ENCODE data around the gene SLC35D2. TPM values are rescaled to one million over a fixed set of nuclear protein-coding genes. Genes with fewer than 3 reads are reported as not detected.

SLC35D2 gene
- total and polyA plus RNA-seq, 8 donors = 13.9 to 27.5 (median 21.2) TPM

DNA sequence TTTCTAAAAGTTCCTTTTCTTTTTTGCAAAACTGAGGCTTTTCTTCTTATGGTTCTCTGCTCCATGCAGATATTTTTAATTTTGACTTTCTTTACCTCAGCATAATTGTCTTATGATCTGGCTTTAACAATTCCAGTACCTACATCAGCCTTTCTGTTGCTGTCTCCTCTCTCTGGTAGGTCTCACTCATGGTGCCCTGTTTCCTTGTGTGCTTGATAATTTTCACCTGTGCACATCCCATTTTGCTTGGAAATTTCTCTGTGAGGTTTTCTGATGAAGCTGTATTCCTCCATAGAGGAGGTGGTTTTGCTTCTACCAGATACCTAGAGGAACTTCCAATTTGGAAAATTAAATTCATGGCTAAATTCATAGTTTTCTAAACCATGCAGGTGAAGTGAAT lies 79.3 kb downstream of the SLC35D2 start:
- TF ChIP-seq, protein P1, sequence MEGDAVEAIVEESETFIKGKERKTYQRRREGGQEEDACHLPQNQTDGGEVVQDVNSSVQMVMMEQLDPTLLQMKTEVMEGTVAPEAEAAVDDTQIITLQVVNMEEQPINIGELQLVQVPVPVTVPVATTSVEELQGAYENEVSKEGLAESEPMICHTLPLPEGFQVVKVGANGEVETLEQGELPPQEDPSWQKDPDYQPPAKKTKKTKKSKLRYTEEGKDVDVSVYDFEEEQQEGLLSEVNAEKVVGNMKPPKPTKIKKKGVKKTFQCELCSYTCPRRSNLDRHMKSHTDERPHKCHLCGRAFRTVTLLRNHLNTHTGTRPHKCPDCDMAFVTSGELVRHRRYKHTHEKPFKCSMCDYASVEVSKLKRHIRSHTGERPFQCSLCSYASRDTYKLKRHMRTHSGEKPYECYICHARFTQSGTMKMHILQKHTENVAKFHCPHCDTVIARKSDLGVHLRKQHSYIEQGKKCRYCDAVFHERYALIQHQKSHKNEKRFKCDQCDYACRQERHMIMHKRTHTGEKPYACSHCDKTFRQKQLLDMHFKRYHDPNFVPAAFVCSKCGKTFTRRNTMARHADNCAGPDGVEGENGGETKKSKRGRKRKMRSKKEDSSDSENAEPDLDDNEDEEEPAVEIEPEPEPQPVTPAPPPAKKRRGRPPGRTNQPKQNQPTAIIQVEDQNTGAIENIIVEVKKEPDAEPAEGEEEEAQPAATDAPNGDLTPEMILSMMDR (IDR thresholded peaks at IDR 0.05) = no peak

DNA sequence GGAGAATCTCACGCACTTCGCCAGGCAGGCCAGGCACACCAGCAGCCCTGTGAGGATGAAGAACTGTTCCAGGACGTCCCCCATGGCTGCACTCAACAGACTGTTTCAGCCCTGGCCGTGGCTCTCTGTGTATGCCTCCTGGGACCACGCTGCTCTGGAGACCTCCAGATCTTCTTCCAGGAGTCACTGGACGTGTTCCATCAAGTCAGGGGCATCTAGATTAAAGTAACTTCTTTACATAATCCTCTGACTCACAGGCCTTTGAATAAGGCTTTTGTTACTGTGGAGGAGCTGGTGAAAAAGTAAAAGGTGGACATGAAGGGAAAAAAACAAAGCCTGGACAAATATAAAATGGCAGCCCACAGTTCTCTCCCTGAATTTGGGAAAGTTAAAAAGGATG lies 81.5 kb downstream of the SLC35D2 start, which contains the start of gene HSD17B3:
HSD17B3 (minus strand) TSS at position 156 of the 400 bp plus-strand sequence; CDS start at position 84, 72 bp downstream.
- Histone ChIP-seq H3K4me3 (no peak within 1 kb of the TSS), H3K4me1 (no peaks in the 10 kb centered on the region), H3K36me3 (no peaks in the 10 kb centered on the region), H3K27me3 (no peaks in the 10 kb centered on the region), H3K27ac (no peak within 1 kb of the TSS), H3K9me3 (no peaks in the 10 kb centered on the region)
- TF ChIP-seq, protein P1 (IDR thresholded peaks at IDR 0.05) = no peak
- WGBS, 2 donors = 74 to 79% methylated on average over 6 of the region's 6 CpGs
- intact Hi-C loops (cut with DNase I) = no loop called here
- ATAC-seq = no peak
- DNase-seq = no peak
- FAIRE-seq = no peak

More for the DNA sequence above, 79.3 kb downstream of the SLC35D2 start:
- no peak overlapping the region for H3K4me3 ChIP-seq
- no peak for DNase-seq
- intact Hi-C loops (cut with DNase I) = no loop called here
- ATAC-seq = no peak
- no peaks in the 10 kb centered on the region for H3K4me1 ChIP-seq
- no peaks in the 10 kb centered on the region for H3K36me3 ChIP-seq
- no peak overlapping the region for H3K27ac ChIP-seq
- FAIRE-seq = no peak
- H3K9me3 ChIP-seq = no peaks in the 10 kb centered on the region
- H3K27me3 ChIP-seq = no peaks in the 10 kb centered on the region

DNA sequence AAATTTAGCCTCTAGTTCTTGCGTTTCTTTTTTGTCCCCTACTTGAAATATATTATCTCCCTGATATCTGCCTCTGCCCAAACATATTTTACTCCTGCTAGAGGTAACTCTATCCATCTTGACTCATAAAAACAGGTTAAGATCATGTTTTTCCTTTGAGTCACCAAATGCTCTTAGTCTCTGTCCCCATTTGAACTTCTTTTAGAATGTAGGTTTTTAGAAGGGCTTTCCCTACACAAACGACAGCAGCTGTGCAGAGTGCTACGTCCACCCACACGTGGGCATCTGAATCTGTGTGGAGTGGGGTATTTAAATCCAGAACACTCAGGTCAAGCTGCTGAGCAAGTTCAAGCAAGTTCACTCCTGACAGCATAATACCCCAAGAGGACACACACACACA lies 83.7 kb downstream of the SLC35D2 start:
- WGBS, 2 donors = 76 to 86% methylated on average over 4 of the region's 4 CpGs
- TF ChIP-seq, protein P1 (IDR thresholded peaks at IDR 0.05) = no peak
- intact Hi-C loops (cut with DNase I) = no loop called here
- Histone ChIP-seq H3K9me3 (no peaks in the 10 kb centered on the region), H3K27me3 (no peaks in the 10 kb centered on the region), H3K4me1 (no peaks in the 10 kb centered on the region), H3K36me3 (no peaks in the 10 kb centered on the region), H3K27ac (no peak overlapping the region), H3K4me3 (no peak overlapping the region)
- no peak for ATAC-seq
- DNase-seq = no peak
- FAIRE-seq = no peak

DNA sequence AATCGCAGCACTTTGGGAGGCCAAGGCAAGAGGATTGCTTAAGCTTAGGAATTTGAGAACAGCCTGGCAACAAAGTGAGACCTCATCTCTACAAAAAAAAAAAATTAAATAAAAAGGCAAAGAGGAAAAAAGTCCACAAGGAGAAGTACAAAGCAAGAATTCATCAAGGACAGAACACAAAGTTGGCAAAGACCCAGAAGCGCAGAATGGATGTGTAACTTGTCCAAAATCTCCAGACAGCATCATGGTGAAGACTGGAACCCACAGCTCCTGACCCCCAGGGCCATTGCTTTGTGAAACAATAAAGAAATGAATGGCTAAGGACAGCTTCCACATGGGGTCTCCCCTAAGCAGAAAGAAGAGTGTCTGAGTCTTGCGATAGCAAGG lies 89.4 kb downstream of the SLC35D2 start:
- WGBS, 2 donors = 91 to 94% methylated on average over 3 of the region's 3 CpGs

DNA sequence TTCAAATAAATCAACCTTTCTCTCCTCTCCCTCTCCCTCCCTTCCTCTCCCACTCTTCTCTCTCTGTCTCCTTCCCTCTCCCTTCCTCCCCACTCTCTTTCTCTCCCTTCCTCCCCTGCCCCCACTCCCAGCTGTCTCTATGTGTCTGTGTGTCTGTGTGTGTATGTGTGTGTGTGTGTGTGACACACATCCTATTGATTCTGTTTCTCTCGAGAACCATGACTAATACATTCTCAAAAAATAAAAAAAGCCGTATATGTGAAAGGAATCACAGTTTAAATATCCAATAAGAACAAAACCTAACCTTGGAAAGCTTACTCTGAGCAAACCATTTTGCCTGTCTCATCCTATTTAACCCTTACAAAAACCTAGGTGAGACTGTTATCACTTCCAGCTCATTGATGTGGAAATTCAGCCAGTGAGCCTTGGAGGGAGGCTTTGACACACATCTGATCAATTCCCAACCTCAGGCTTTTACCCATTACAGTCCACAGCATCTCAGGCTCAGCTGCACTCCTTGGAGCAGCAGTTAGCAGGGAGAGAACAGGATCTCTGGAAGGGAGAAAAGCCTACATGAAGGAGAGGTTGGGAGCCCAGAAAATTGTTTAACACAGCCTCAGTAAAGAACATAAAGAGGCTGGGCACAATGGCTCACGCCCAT lies 89.9 kb downstream of the SLC35D2 start:
- WGBS, 2 donors = 54 to 57% methylated on average over 3 of the region's 3 CpGs
- FAIRE-seq = no peak
- no peak for ATAC-seq

More for the DNA sequence above, 89.4 kb downstream of the SLC35D2 start:
- TF ChIP-seq, protein P1 (IDR thresholded peaks at IDR 0.05) = no peak
- DNase-seq (no peak), FAIRE-seq (no peak), ATAC-seq (no peak)
- Histone ChIP-seq H3K36me3 (no peaks in the 10 kb centered on the region), H3K27ac (no peak overlapping the region), H3K4me1 (no peaks in the 10 kb centered on the region), H3K4me3 (no peak overlapping the region), H3K9me3 (no peaks in the 10 kb centered on the region), H3K27me3 (no peaks in the 10 kb centered on the region)
- intact Hi-C loops (cut with DNase I) = no loop called here

More for the DNA sequence above, 89.9 kb downstream of the SLC35D2 start:
- TF ChIP-seq, protein P1 (IDR thresholded peaks at IDR 0.05) = no peak
- DNase-seq = no peak
- intact Hi-C loops (cut with DNase I) = no loop called here
- Histone ChIP-seq H3K27me3 (no peaks in the 10 kb centered on the region), H3K27ac (no peak overlapping the region), H3K4me1 (no peaks in the 10 kb centered on the region), H3K9me3 (no peaks in the 10 kb centered on the region), H3K36me3 (no peaks in the 10 kb centered on the region), H3K4me3 (no peak overlapping the region)

All from pancreas (tissue), 10 donors.